H9 (cell line): ENCODE measurements around the gene TBXAS1. TPM values are rescaled to one million over a fixed set of nuclear protein-coding genes. Genes with fewer than 3 reads are reported as not detected.

Experiments used
- DNase-seq: peaks from one replicate; pipeline ENCODE4 v3.0.0-alpha.2; 2017
- H2AFZ ChIP-seq: one replicate; pipeline ENCODE4 v1.6.1; 2013; ENCODE audit warnings: mild to moderate bottlenecking, low read length, control low read depth, moderate library complexity
- H2AK5ac ChIP-seq: 2 replicates; pipeline ENCODE4 v1.6.1; 2013; ENCODE audit warnings: low read length, control low read depth, mixed read lengths; ENCODE audit not compliant: insufficient read length
- H2BK120ac ChIP-seq: one replicate; pipeline ENCODE4 v1.6.1; 2013; ENCODE audit warnings: low read depth, mild to moderate bottlenecking, low read length, control low read depth, inconsistent platforms; ENCODE audit not compliant: poor library complexity, severe bottlenecking
- H2BK12ac ChIP-seq: 2 replicates; pipeline ENCODE4 v1.6.1; 2013; ENCODE audit warnings: low read length, control low read depth, mixed read lengths, low read depth; ENCODE audit not compliant: insufficient read length
- H2BK15ac ChIP-seq: 2 replicates; pipeline ENCODE4 v1.6.1; 2013; ENCODE audit warnings: low read depth, low read length, control low read depth
- H2BK20ac ChIP-seq: one replicate; pipeline ENCODE4 v1.6.1; 2013; ENCODE audit warnings: low read depth, mild to moderate bottlenecking, low read length, control low read depth, inconsistent platforms; ENCODE audit not compliant: poor library complexity, severe bottlenecking
- H2BK5ac ChIP-seq: 2 replicates; pipeline ENCODE4 v1.6.1; 2013; ENCODE audit warnings: low read length, control low read depth, mixed read lengths; ENCODE audit not compliant: insufficient read length
- H3K14ac ChIP-seq: 2 replicates; pipeline ENCODE4 v1.6.1; 2013; ENCODE audit warnings: low read length, control low read depth; ENCODE audit not compliant: insufficient read depth
- H3K18ac ChIP-seq: 2 replicates; pipeline ENCODE4 v1.6.1; 2013; ENCODE audit warnings: low read depth, mild to moderate bottlenecking, mixed read lengths, low read length, control low read depth; ENCODE audit not compliant: insufficient read length
- H3K23ac ChIP-seq: 2 replicates; pipeline ENCODE4 v1.6.1; 2013; ENCODE audit warnings: low read length, control low read depth, mixed read lengths, low read depth; ENCODE audit not compliant: insufficient read length
- H3K23me2 ChIP-seq: 2 replicates; pipeline ENCODE4 v1.6.1; 2013; ENCODE audit warnings: low read depth, mild to moderate bottlenecking, mixed read lengths, low read length, control low read depth; ENCODE audit not compliant: insufficient read length, poor library complexity, severe bottlenecking
- H3K27ac ChIP-seq: 2 replicates; pipeline ENCODE4 v1.5.1; 2013; ENCODE audit warnings: low read length, control low read depth, mixed read lengths, low read depth; ENCODE audit not compliant: insufficient read length
- H3K27me3 ChIP-seq: 2 replicates; pipeline ENCODE4 v1.6.1; 2013; ENCODE audit warnings: low read length, control low read depth, inconsistent platforms; ENCODE audit not compliant: insufficient read depth
- H3K4ac ChIP-seq: 2 replicates; pipeline ENCODE4 v1.6.1; 2013; ENCODE audit warnings: low read depth, mild to moderate bottlenecking, control low read depth, inconsistent platforms, low read length, moderate library complexity
- H3K4me1 ChIP-seq: 2 replicates; pipeline ENCODE4 v1.6.1; 2013; ENCODE audit warnings: low read length, control low read depth, inconsistent platforms; ENCODE audit not compliant: insufficient read depth
- H3K4me2 ChIP-seq: 2 replicates; pipeline ENCODE4 v1.6.1; 2013; ENCODE audit warnings: low read length, control low read depth, mixed read lengths; ENCODE audit not compliant: insufficient read length, insufficient read depth
- H3K56ac ChIP-seq: 2 replicates; pipeline ENCODE4 v1.6.1; 2013; ENCODE audit warnings: low read depth, mild to moderate bottlenecking, mixed read lengths, low read length, control low read depth; ENCODE audit not compliant: insufficient read length
- H3K79me1 ChIP-seq: 2 replicates; pipeline ENCODE4 v1.6.1; 2013; ENCODE audit warnings: low read depth, mild to moderate bottlenecking, moderate library complexity, low read length, control low read depth, inconsistent platforms; ENCODE audit not compliant: insufficient read depth, poor library complexity, severe bottlenecking
- H3K79me2 ChIP-seq: 2 replicates; pipeline ENCODE4 v1.6.1; 2013; ENCODE audit warnings: low read length, control low read depth, inconsistent platforms; ENCODE audit not compliant: insufficient read depth
- H3K9ac ChIP-seq: 2 replicates; pipeline ENCODE4 v1.6.1; 2013; ENCODE audit warnings: low read length, control low read depth, mixed read lengths; ENCODE audit not compliant: insufficient read length; ENCODE audit errors: extremely low read depth
- H3K9me3 ChIP-seq: one replicate; pipeline ENCODE4 v1.6.1; 2013; ENCODE audit warnings: low read depth, low read length, inconsistent platforms; ENCODE audit not compliant: control insufficient read depth
- H3T11ph ChIP-seq: one replicate; pipeline ENCODE4 v1.6.1; 2013; ENCODE audit warnings: mild to moderate bottlenecking, low read length, control low read depth, inconsistent platforms
- H4K20me1 ChIP-seq: one replicate; pipeline ENCODE4 v1.6.1; 2013; ENCODE audit not compliant: control insufficient read depth, insufficient read length, insufficient read depth
- H4K5ac ChIP-seq: 2 replicates; pipeline ENCODE4 v1.6.1; 2013; ENCODE audit warnings: low read depth, mild to moderate bottlenecking, mixed read lengths, low read length, control low read depth; ENCODE audit not compliant: insufficient read length
- H4K8ac ChIP-seq: replicated peaks from 2 replicates; pipeline ENCODE4 v1.6.1; 2013; ENCODE audit warnings: low read length, control low read depth, mixed read lengths, low read depth; ENCODE audit not compliant: insufficient read length
- H4K91ac ChIP-seq: 2 replicates; pipeline ENCODE4 v1.6.1; 2013; ENCODE audit warnings: low read depth, mild to moderate bottlenecking, moderate library complexity, mixed read lengths, low read length, control low read depth; ENCODE audit not compliant: insufficient read length
- H3K27ac Mint-ChIP-seq, 3 experiments: 2 replicates in 2 of 3; 3 replicates in 1 of 3; pipeline ENCODE4 v1.8.0; 2020 to 2021; ENCODE audit warnings: mixed read lengths in 3 of 3, mild to moderate bottlenecking in 1 of 3, moderate library complexity in 1 of 3
- H3K27me3 Mint-ChIP-seq: 2 replicates; pipeline ENCODE4 v1.8.0; 2021; ENCODE audit warnings: low read depth, mild to moderate bottlenecking, moderate library complexity, mixed read lengths
- H3K36me3 Mint-ChIP-seq, 3 experiments: 2 replicates in 2 of 3; 3 replicates in 1 of 3; pipeline ENCODE4 v1.8.0; 2020 to 2021; ENCODE audit warnings: low read depth in 3 of 3, mixed read lengths in 3 of 3; ENCODE audit not compliant: insufficient read depth in 1 of 3
- H3K4me1 Mint-ChIP-seq, 2 experiments: 2 replicates each; pipeline ENCODE4 v1.8.0; 2020; ENCODE audit warnings: mixed read lengths in 2 of 2
- H3K4me3 Mint-ChIP-seq, 2 experiments: 2 replicates in 1 of 2; 3 replicates in 1 of 2; pipeline ENCODE4 v1.8.0; 2020 to 2021; ENCODE audit warnings: mild to moderate bottlenecking in 2 of 2, mixed read lengths in 2 of 2, moderate library complexity in 1 of 2
- H3K9me3 Mint-ChIP-seq, 2 experiments: 2 replicates in 1 of 2; 3 replicates in 1 of 2; pipeline ENCODE4 v1.8.0; 2020; ENCODE audit warnings: mild to moderate bottlenecking in 2 of 2, mixed read lengths in 2 of 2, moderate library complexity in 1 of 2
- CTCF ChIP-seq: fragments of 200-600 bp; sonication (generic); conservative IDR thresholded peaks from 3 replicates; pipeline ENCODE4 v1.8.0; 2021; ENCODE audit warnings: antibody characterized with exemption, mild to moderate bottlenecking
- WGBS: extraction: QIAGEN DNeasy Blood & Tissue Kit; methylation state at CpG from one replicate; pipeline ENCODE4 v1.1.7; 2013; ENCODE audit warnings: missing lambda C conversion rate, low lambda C conversion rate, mixed read lengths; ENCODE audit not compliant: insufficient read length; ENCODE audit errors: extremely low coverage; 5-methylcytosine and 5-hydroxymethylcytosine counted together
- total RNA-seq: library from RNA; stranded (reverse); gene quantifications from 2 replicates; pipeline ENCODE4 v1.2.1, GENCODE V29; 2021

The TBXAS1 gene
- total RNA-seq, 1 experiment from 2014 or later, result 0.39 TPM

- Histone ChIP-seq H2AFZ (no peak overlapping the region), H3K79me2 (no peaks in the 10 kb centered on the region), H2BK5ac (no peak overlapping the region), H4K91ac (no peak overlapping the region), H2BK120ac (no peak overlapping the region), H4K8ac (no peak overlapping the region), H3K27me3 (no peaks in the 10 kb centered on the region), H3K4ac (no peak overlapping the region), H3K4me1 (no peaks in the 10 kb centered on the region), H4K5ac (no peak overlapping the region), H3K27ac (no peak overlapping the region), H3K79me1 (no peaks in the 10 kb centered on the region), H3K14ac (no peak overlapping the region), H3K9ac (no peak overlapping the region), H2BK20ac (no peak overlapping the region), H3T11ph (no peak overlapping the region), H3K56ac (no peak overlapping the region), H2AK5ac (no peak overlapping the region), H3K23me2 (no peaks in the 10 kb centered on the region), H4K20me1 (no peaks in the 10 kb centered on the region), H3K4me2 (no peak overlapping the region), H3K9me3 (no peaks in the 10 kb centered on the region), H3K18ac (no peak overlapping the region), H3K23ac (no peak overlapping the region), H2BK12ac (no peak overlapping the region), H2BK15ac (no peak overlapping the region)
- H3K4me3 Mint-ChIP-seq, result no peak overlapping the region; a peak in 1 of 5 replicates
- peak; percentile 79 for TF ChIP-seq CTCF
- H3K27me3 Mint-ChIP-seq, result no peaks in the 10 kb centered on the region; the same call in 1 of the 2 replicates
- H3K9me3 Mint-ChIP-seq, result no peaks in the 10 kb centered on the region
- WGBS, result no CpG with 5 or more reads among the region's 9 CpGs
- no peaks in the 10 kb centered on the region for H3K36me3 Mint-ChIP-seq
- peaks cover 8 to 16% of the 10 kb centered on the region in 2 experiments for H3K4me1 Mint-ChIP-seq
- DNase-seq, result peak; percentile 62
- H3K27ac Mint-ChIP-seq, result no peak overlapping the region
These were observed 174.9 kb downstream of the TBXAS1 start for GRCh38 chr7:140003913-140004382.
